CD8-positive, alpha-beta memory T cell (primary cell): ENCODE results near the gene AGBL4. TPM values are rescaled to one million over a fixed set of nuclear protein-coding genes. Genes with fewer than 3 reads are reported as not detected.

ENCODE experiments used
- CTCF ChIA-PET: fragments of 350-600 bp; sonication (Branson Sonifier 250); formaldehyde crosslinking; loops from one replicate; lab custom pipeline; 2021; ENCODE audit warnings: antibody characterized with exemption; lab: Charles Lee
- POLR2A ChIA-PET: fragments of 350-600 bp; sonication (Branson Sonifier 250); formaldehyde crosslinking; loops from one replicate; lab custom pipeline; 2021; ENCODE audit warnings: antibody characterized with exemption; lab: Charles Lee
- DNase-seq, 5 donors: peaks; one replicate each; pipeline versions ENCODE4 v3.0.0 to v3.0.0-alpha.2; 2020 to 2022; ENCODE audit warnings: mixed read lengths in 1 of 5
- H3K27ac ChIP-seq: one replicate; pipeline ENCODE4 v1.7.0; 2013; ENCODE audit warnings: low read depth, mild to moderate bottlenecking, low read length, moderate library complexity
- H3K27me3 ChIP-seq: 2 replicates; pipeline ENCODE4 v1.7.0; 2013; ENCODE audit warnings: low read length, mild to moderate bottlenecking; ENCODE audit not compliant: insufficient read depth, poor library complexity, severe bottlenecking
- H3K36me3 ChIP-seq: 2 replicates; pipeline ENCODE4 v1.7.0; 2013; ENCODE audit warnings: mild to moderate bottlenecking, low read length, moderate library complexity; ENCODE audit not compliant: insufficient read depth
- H3K4me1 ChIP-seq: 2 replicates; pipeline ENCODE4 v1.7.0; 2013; ENCODE audit warnings: mild to moderate bottlenecking, low read length, moderate library complexity; ENCODE audit not compliant: insufficient read depth
- H3K4me3 ChIP-seq: 2 replicates; pipeline ENCODE4 v1.7.0; 2013; ENCODE audit warnings: mild to moderate bottlenecking, low read length
- H3K9me3 ChIP-seq: 2 replicates; pipeline ENCODE4 v1.7.0; 2013; ENCODE audit warnings: mild to moderate bottlenecking, low read length
- H3K27ac Mint-ChIP-seq, 8 donors: one replicate each; pipeline ENCODE4 v1.8.0; 2020 to 2021; ENCODE audit warnings: mixed read lengths in 8 of 8, mild to moderate bottlenecking in 6 of 8, inconsistent platforms in 3 of 8, moderate library complexity in 3 of 8
- H3K27me3 Mint-ChIP-seq, 2 donors: one replicate each; pipeline ENCODE4 v1.8.0; 2020 to 2021; ENCODE audit warnings: mixed read lengths in 2 of 2, mild to moderate bottlenecking in 1 of 2, moderate library complexity in 1 of 2
- H3K36me3 Mint-ChIP-seq, 3 donors: one replicate each; pipeline ENCODE4 v1.8.0; 2020 to 2021; ENCODE audit warnings: mixed read lengths in 3 of 3, inconsistent platforms in 1 of 3, mild to moderate bottlenecking in 1 of 3
- H3K4me1 Mint-ChIP-seq, 3 donors: one replicate each; pipeline ENCODE4 v1.8.0; 2020 to 2021; ENCODE audit warnings: mixed read lengths in 3 of 3, inconsistent platforms in 1 of 3, mild to moderate bottlenecking in 1 of 3
- H3K4me3 Mint-ChIP-seq, 7 donors: one replicate each; pipeline ENCODE4 v1.8.0; 2020 to 2021; ENCODE audit warnings: mixed read lengths in 7 of 7, mild to moderate bottlenecking in 6 of 7, moderate library complexity in 4 of 7, inconsistent platforms in 2 of 7
- H3K9me3 Mint-ChIP-seq, 5 donors: one replicate each; pipeline ENCODE4 v1.8.0; 2020 to 2022; ENCODE audit warnings: mixed read lengths in 5 of 5, mild to moderate bottlenecking in 3 of 5, moderate library complexity in 2 of 5, inconsistent platforms in 1 of 5
- polyA plus RNA-seq: library from polyadenylated mRNA; unstranded; fragments of 300-500 nt; fragmentation: Illumina TruSeq; gene quantifications from one replicate; pipeline ENCODE4 v1.2.3, GENCODE V29; 2021
- total RNA-seq, 2 experiments: library from RNA; stranded (reverse); gene quantifications; one replicate each; pipeline ENCODE4 v1.2.3, GENCODE V29; 2021

AGBL4 gene
- total and polyA plus RNA-seq, 3 experiments from 2014 or later = 0.22 TPM; not detected in 2

- no peaks in the 10 kb centered on the region for H3K4me1 Mint-ChIP-seq
- ChIA-PET POLR2A (no interaction called here), CTCF (no interaction called here)
- no peak overlapping the region for H3K27ac Mint-ChIP-seq
- H3K27me3 Mint-ChIP-seq = no peaks in the 10 kb centered on the region
- H3K4me1 ChIP-seq = no peaks in the 10 kb centered on the region
- H3K9me3 ChIP-seq = no peaks in the 10 kb centered on the region
- no peak overlapping the region for H3K4me3 ChIP-seq
- peaks cover 0 to 2% (median 0%) of the 10 kb centered on the region in 5 donors for H3K9me3 Mint-ChIP-seq
- no peak overlapping the region for H3K4me3 Mint-ChIP-seq
- H3K36me3 ChIP-seq = no peaks in the 10 kb centered on the region
- DNase-seq = no peak
- no peaks in the 10 kb centered on the region for H3K36me3 Mint-ChIP-seq
- H3K27ac ChIP-seq = no peak overlapping the region
- H3K27me3 ChIP-seq = no peaks in the 10 kb centered on the region
These were observed 798.3 kb downstream of the AGBL4 start for GRCh38 chr1:49225464-49225863.

- Mint-ChIP-seq H3K27me3 (peaks cover 0 to 3% of the 10 kb centered on the region in 2 donors), H3K4me1 (no peaks in the 10 kb centered on the region), H3K4me3 (no peak overlapping the region), H3K27ac (no peak overlapping the region), H3K9me3 (peaks cover 0 to 11% (median 2%) of the 10 kb centered on the region in 5 donors), H3K36me3 (no peaks in the 10 kb centered on the region)
- Histone ChIP-seq H3K9me3 (no peaks in the 10 kb centered on the region), H3K27me3 (no peaks in the 10 kb centered on the region), H3K27ac (no peak overlapping the region), H3K36me3 (no peaks in the 10 kb centered on the region), H3K4me1 (no peaks in the 10 kb centered on the region), H3K4me3 (no peak overlapping the region)
- POLR2A ChIA-PET = no interaction called here
- CTCF ChIA-PET = no interaction called here
- no peak for DNase-seq
These were observed 810.5 kb downstream of the AGBL4 start for GRCh38 chr1:49213301-49213700.

- H3K9me3 Mint-ChIP-seq = peaks cover 0 to 4% (median 0%) of the 10 kb centered on the region in 5 donors
- H3K27me3 ChIP-seq = no peaks in the 10 kb centered on the region
- no peaks in the 10 kb centered on the region for H3K4me1 ChIP-seq
- H3K36me3 Mint-ChIP-seq = no peaks in the 10 kb centered on the region
- H3K27ac ChIP-seq = no peak overlapping the region
- no peak overlapping the region for H3K4me3 ChIP-seq
- no peaks in the 10 kb centered on the region for H3K36me3 ChIP-seq
- POLR2A ChIA-PET = no interaction called here
- peaks cover 0 to 3% of the 10 kb centered on the region in 2 donors for H3K27me3 Mint-ChIP-seq
- no peaks in the 10 kb centered on the region for H3K9me3 ChIP-seq
- H3K27ac Mint-ChIP-seq = no peak overlapping the region
- DNase-seq = no peak
- H3K4me1 Mint-ChIP-seq = no peaks in the 10 kb centered on the region
- CTCF ChIA-PET = no interaction called here
- no peak overlapping the region for H3K4me3 Mint-ChIP-seq
These were observed 815.0 kb downstream of the AGBL4 start for GRCh38 chr1:49208712-49209111.

GRCh38 chr1:49204720-49205119 lies 819.0 kb downstream of the AGBL4 start:
- Histone ChIP-seq H3K4me1 (no peaks in the 10 kb centered on the region), H3K9me3 (no peaks in the 10 kb centered on the region), H3K27me3 (no peaks in the 10 kb centered on the region), H3K27ac (no peak overlapping the region), H3K4me3 (no peak overlapping the region), H3K36me3 (no peaks in the 10 kb centered on the region)
- Mint-ChIP-seq H3K4me1 (no peaks in the 10 kb centered on the region), H3K27me3 (peaks cover 0 to 3% of the 10 kb centered on the region in 2 donors), H3K27ac (no peak overlapping the region), H3K36me3 (no peaks in the 10 kb centered on the region), H3K9me3 (peaks cover 0 to 12% (median 4%) of the 10 kb centered on the region in 5 donors), H3K4me3 (no peak overlapping the region)
- CTCF ChIA-PET = interaction anchor here (0.6 kb wide), 1 partner anchor 10 kb away, joined by 3 read pairs; no protein-coding TSS in a partner anchor
- no peak for DNase-seq
- POLR2A ChIA-PET = no interaction called here

GRCh38 chr1:49200738-49201137 lies 823.0 kb downstream of the AGBL4 start:
- DNase-seq = no peak
- no peaks in the 10 kb centered on the region for H3K36me3 Mint-ChIP-seq
- no peak overlapping the region for H3K27ac ChIP-seq
- no peak overlapping the region for H3K27ac Mint-ChIP-seq
- no peak overlapping the region for H3K4me3 ChIP-seq
- ChIA-PET POLR2A (no interaction called here), CTCF (no interaction called here)
- peaks cover 2 to 23% (median 15%) of the 10 kb centered on the region in 5 donors for H3K9me3 Mint-ChIP-seq
- H3K9me3 ChIP-seq = no peaks in the 10 kb centered on the region
- peaks cover 0 to 2% of the 10 kb centered on the region in 2 donors for H3K27me3 Mint-ChIP-seq
- H3K36me3 ChIP-seq = no peaks in the 10 kb centered on the region
- no peaks in the 10 kb centered on the region for H3K4me1 ChIP-seq
- no peak overlapping the region for H3K4me3 Mint-ChIP-seq
- H3K27me3 ChIP-seq = no peaks in the 10 kb centered on the region
- no peaks in the 10 kb centered on the region for H3K4me1 Mint-ChIP-seq

GRCh38 chr1:49199564-49199963 lies 824.2 kb downstream of the AGBL4 start:
- no peak overlapping the region for H3K4me3 Mint-ChIP-seq
- H3K27me3 Mint-ChIP-seq = peaks cover 0 to 2% of the 10 kb centered on the region in 2 donors
- Histone ChIP-seq H3K27ac (no peak overlapping the region), H3K27me3 (no peaks in the 10 kb centered on the region), H3K4me1 (no peaks in the 10 kb centered on the region), H3K4me3 (no peak overlapping the region), H3K9me3 (no peaks in the 10 kb centered on the region), H3K36me3 (no peaks in the 10 kb centered on the region)
- no peaks in the 10 kb centered on the region for H3K4me1 Mint-ChIP-seq
- no peak for DNase-seq
- no peak overlapping the region for H3K27ac Mint-ChIP-seq
- no peaks in the 10 kb centered on the region for H3K36me3 Mint-ChIP-seq
- ChIA-PET CTCF (no interaction called here), POLR2A (no interaction called here)
- peaks cover 2 to 29% (median 22%) of the 10 kb centered on the region in 5 donors for H3K9me3 Mint-ChIP-seq

- no peak for DNase-seq
- no peaks in the 10 kb centered on the region for H3K9me3 ChIP-seq
- ChIA-PET POLR2A (no interaction called here), CTCF (no interaction called here)
- no peak overlapping the region for H3K4me3 ChIP-seq
- H3K27ac Mint-ChIP-seq = no peak overlapping the region
- H3K4me1 ChIP-seq = no peaks in the 10 kb centered on the region
- peaks cover 2 to 27% (median 21%) of the 10 kb centered on the region in 5 donors for H3K9me3 Mint-ChIP-seq
- H3K4me1 Mint-ChIP-seq = no peaks in the 10 kb centered on the region
- no peak overlapping the region for H3K4me3 Mint-ChIP-seq
- H3K36me3 Mint-ChIP-seq = no peaks in the 10 kb centered on the region
- no peaks in the 10 kb centered on the region for H3K36me3 ChIP-seq
- no peak overlapping the region for H3K27ac ChIP-seq
- H3K27me3 ChIP-seq = no peaks in the 10 kb centered on the region
- H3K27me3 Mint-ChIP-seq = peaks cover 0 to 2% of the 10 kb centered on the region in 2 donors
These were observed 826.7 kb downstream of the AGBL4 start for GRCh38 chr1:49197081-49197480.

- Mint-ChIP-seq H3K9me3 (peaks cover 2 to 24% (median 3%) of the 10 kb centered on the region in 5 donors), H3K36me3 (no peaks in the 10 kb centered on the region), H3K4me1 (no peaks in the 10 kb centered on the region), H3K27me3 (peaks cover 0 to 2% of the 10 kb centered on the region in 2 donors), H3K4me3 (no peak overlapping the region), H3K27ac (no peak overlapping the region)
- no peak overlapping the region for H3K27ac ChIP-seq
- CTCF ChIA-PET = no interaction called here
- no peaks in the 10 kb centered on the region for H3K36me3 ChIP-seq
- no peaks in the 10 kb centered on the region for H3K4me1 ChIP-seq
- POLR2A ChIA-PET = no interaction called here
- no peak for DNase-seq
- no peak overlapping the region for H3K4me3 ChIP-seq
- no peaks in the 10 kb centered on the region for H3K9me3 ChIP-seq
- no peaks in the 10 kb centered on the region for H3K27me3 ChIP-seq
These were observed 833.6 kb downstream of the AGBL4 start for GRCh38 chr1:49190138-49190537.
